Endothelial cell of umbilical vein (primary cell): Measurements from ENCODE around the gene CCDC32.

Experiments
- CTCF ChIP-seq, 2 donors: IDR thresholded peaks; 1 replicate in 1 of 2; 2 replicates in 1 of 2; pipeline ENCODE4 v1.5.1; 2011; ENCODE audit warnings: low read length in 2 of 2, mild to moderate bottlenecking in 2 of 2, moderate library complexity in 2 of 2, control low read depth in 1 of 2, inconsistent platforms in 1 of 2, low read depth in 1 of 2; ENCODE audit not compliant: insufficient read depth in 1 of 2; ENCODE audit errors: extremely low read depth in 1 of 2
- EZH2 ChIP-seq: IDR thresholded peaks from 2 replicates; pipeline ENCODE4 v1.6.1; 2012; ENCODE audit warnings: borderline replicate concordance, low read depth, mild to moderate bottlenecking, moderate library complexity, low read length, inconsistent platforms; ENCODE audit not compliant: severe bottlenecking
- FOS ChIP-seq: IDR thresholded peaks from 2 replicates; pipeline ENCODE4 v1.6.1; 2011; ENCODE audit warnings: mild to moderate bottlenecking, low read length, moderate library complexity, borderline replicate concordance; ENCODE audit not compliant: insufficient read depth
- JUN ChIP-seq: IDR thresholded peaks from 2 replicates; pipeline ENCODE4 v1.6.1; 2011; ENCODE audit warnings: borderline replicate concordance, low read depth; ENCODE audit not compliant: insufficient read length, insufficient read depth
- MAX ChIP-seq: IDR thresholded peaks from 2 replicates; pipeline ENCODE4 v1.6.1; 2011; ENCODE audit not compliant: insufficient read depth, insufficient read length
- MYC ChIP-seq: IDR thresholded peaks from one replicate; pipeline ENCODE4 v1.6.1; 2011; ENCODE audit warnings: mild to moderate bottlenecking, low read depth, low read length
- POLR2A ChIP-seq: IDR thresholded peaks from 2 replicates; pipeline ENCODE4 v1.6.1; 2012; ENCODE audit warnings: low read depth, mild to moderate bottlenecking, control low read depth, low read length
- POLR2AphosphoS5 ChIP-seq: IDR thresholded peaks from 2 replicates; pipeline ENCODE4 v1.6.1; 2012; ENCODE audit warnings: low read depth, mild to moderate bottlenecking, control low read depth, low read length, moderate library complexity; ENCODE audit not compliant: insufficient read depth

GRCh38 chr15:40510201-40510600 lies 54.6 kb downstream of the CCDC32 start:
- no peak for TF ChIP-seq CTCF (IDR thresholded peaks at IDR 0.05; ENCODE audit: extremely low read depth in 1 of 2, insufficient read depth in 1 of 2, low read depth in 1 of 2, low read length in 2 of 2)
- TF ChIP-seq EZH2, result no peak
- no peak for TF ChIP-seq POLR2A
- no peak for TF ChIP-seq JUN
- no peak for TF ChIP-seq POLR2AphosphoS5
- TF ChIP-seq MAX, result no peak
- no peak for TF ChIP-seq FOS
- TF ChIP-seq MYC, result no peak
